SK-N-MC (cell line): Measurements from ENCODE around the gene TPM1.

Source experiments
- EZH2 ChIP-seq: fragments of 200-600 bp; sonication (generic); IDR thresholded peaks from one replicate; pipeline ENCODE4 v1.6.1; 2017; ENCODE audit warnings: antibody characterized with exemption
- FOXP2 ChIP-seq: optimal IDR thresholded peaks from 2 replicates; pipeline ENCODE3; 2011; ENCODE audit warnings: mild to moderate bottlenecking, moderate library complexity; ENCODE audit not compliant: insufficient read depth; ENCODE audit errors: extremely low read length, control extremely low read depth
- POLR2AphosphoS5 ChIP-seq: IDR thresholded peaks from 2 replicates; pipeline ENCODE4 v1.6.1; 2012; ENCODE audit warnings: mild to moderate bottlenecking, low read depth, low read length, borderline replicate concordance

- TF ChIP-seq EZH2 (no peak), POLR2AphosphoS5 (no peak), FOXP2 (no peak)
These were observed 1.6 kb upstream of the TPM1 start for GRCh38 chr15:63040954-63041353.
